ENCODE data around the gene DERA. TPM values are rescaled to one million over a fixed set of nuclear protein-coding genes. Genes with fewer than 3 reads are reported as not detected.
"Not testable (repeated sequence)": the region's sequence is repeated elsewhere in the genome, so short reads cannot be mapped to it uniquely, and the experiment has no call there.

DERA gene
- polyA plus RNA-seq, 3 donors: 43.6 to 49.1 (median 48.2) TPM

GRCh38 chr12:15956010-15956409, 44.9 kb downstream of the DERA start:
- no peak for DNase-seq

DNA sequence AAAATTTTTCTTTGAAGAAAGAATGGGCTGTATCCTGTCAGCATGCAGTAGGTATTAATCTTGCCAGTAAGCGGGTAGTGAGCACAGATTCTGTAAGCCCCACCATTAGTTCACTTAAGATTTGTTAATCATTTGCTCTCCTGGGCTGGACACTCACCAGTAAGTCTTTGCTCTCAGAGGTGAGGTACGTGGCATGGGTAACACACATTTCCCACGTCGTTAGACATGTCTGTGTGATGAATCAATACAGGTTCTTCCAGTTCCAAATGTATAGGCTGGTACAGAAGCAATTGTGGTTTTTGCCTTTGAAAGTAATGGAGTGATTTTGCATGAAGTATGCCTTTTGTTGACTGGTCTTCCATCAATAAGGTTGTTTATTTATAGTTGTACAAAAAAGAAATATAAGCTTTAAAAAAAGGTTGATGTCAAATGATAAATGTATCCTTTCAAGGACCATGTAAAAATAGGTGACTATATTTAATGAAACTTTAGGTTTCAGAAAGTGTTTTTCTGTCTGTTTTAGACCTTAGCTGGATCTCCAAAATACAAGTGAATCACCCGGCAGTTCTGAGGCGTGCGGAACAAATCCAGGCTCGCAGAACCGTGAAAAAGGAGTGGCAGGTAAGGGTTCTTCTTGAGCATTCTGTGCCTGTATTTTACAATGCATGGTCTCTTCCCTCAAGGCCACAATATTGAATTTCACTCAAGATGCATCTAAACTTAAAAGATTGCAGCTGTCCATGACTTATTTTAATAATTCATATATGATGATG, 45.5 kb downstream of the DERA start:
- DNase-seq: peak; percentile 35

GRCh38 chr12:15962760-15963159, 51.6 kb downstream of the DERA start:
- no peak for DNase-seq

DNA sequence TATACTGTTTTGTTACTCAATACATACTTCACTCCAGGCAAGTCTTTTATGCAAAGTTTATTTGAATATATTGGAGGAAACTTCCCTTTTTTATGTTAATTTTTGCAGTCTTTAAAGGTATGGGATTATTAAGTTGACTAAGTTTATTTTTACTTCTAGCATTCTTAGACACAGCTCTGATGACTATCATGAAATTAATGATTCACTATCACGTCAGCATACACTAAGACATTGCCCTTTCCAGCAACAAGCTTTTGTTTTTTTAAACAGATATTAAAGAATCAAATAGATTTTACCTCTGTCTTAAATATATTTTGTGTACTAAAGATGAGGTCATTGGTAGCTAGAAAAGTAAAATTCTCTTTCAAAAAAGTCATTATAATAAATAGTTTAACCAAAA, 52.1 kb downstream of the DERA start:
- DNase-seq: no peak

DNA sequence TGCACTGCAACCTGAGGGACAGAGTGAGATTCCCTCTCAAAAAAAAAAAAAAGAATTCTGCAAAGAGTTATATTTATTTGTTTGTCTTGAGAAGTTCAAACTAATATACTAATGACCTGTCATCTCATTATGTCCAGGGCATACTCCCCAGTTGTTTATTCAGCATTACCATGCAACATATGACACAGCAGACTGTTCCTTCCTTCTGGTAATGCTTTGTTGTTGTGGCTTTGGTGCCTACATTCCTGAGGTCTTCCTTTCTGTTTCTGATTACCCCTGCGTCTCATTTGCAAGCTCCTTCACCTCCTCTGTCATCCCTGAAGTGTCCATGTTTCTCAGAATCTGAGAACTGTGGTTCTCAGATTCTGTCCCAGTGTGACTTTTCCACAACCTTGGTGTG, 55.3 kb downstream of the DERA start:
- DNase-seq: no peak

DNA sequence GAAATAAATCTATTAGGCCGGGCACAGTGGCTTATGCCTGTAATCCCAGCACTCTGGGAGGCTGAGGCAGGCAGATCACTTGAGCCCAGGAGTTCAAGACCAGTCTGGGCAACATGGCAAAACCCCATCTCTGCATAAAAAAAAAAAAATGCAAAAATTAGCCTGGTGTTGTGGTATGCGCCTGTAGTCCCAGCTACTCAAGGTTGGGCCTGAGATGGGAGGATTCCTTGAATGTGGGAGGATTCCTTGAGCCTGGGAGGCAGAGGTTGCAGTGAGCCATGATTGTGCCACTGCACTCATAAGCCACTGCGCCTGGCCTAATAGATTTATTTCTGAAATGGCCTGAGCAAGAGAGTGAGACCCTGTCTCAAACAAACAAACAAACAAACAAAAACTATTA, 55.9 kb downstream of the DERA start:
- not testable (repeated sequence) for DNase-seq

- DNase-seq: no peak
Measured at GRCh38 chr12:15971211-15971610, 60.1 kb downstream of the DERA start.

GRCh38 chr12:15972894-15973293, 61.8 kb downstream of the DERA start:
- DNase-seq: no peak

GRCh38 chr12:15977999-15978951, 67.1 kb downstream of the DERA start:
- DNase-seq: peak; percentile 61

GRCh38 chr12:15979096-15980092, 68.3 kb downstream of the DERA start:
- DNase-seq: no peak

DNA sequence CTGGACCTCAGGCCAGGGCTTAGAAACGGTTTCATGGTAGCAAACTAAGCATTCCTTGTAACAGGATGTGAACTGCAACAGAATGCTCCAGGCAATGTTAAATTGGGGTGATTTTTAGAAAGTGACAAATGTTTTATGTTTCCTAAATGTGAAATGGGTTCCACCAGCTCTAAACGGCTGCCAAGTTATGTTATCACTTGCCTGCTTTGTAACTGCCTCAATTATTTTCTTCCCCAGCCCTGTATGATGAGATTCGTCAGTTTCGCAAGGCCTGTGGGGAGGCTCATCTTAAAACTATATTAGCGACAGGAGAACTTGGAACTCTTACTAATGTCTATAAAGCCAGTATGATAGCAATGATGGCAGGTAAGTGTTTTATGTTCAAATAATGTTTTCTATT, 70.9 kb downstream of the DERA start:
- DNase-seq: no peak

- DNase-seq: no peak
Measured at GRCh38 chr12:15982471-15982870, 71.3 kb downstream of the DERA start.

GRCh38 chr12:15982921-15983320, 71.8 kb downstream of the DERA start:
- no peak for DNase-seq

DNA sequence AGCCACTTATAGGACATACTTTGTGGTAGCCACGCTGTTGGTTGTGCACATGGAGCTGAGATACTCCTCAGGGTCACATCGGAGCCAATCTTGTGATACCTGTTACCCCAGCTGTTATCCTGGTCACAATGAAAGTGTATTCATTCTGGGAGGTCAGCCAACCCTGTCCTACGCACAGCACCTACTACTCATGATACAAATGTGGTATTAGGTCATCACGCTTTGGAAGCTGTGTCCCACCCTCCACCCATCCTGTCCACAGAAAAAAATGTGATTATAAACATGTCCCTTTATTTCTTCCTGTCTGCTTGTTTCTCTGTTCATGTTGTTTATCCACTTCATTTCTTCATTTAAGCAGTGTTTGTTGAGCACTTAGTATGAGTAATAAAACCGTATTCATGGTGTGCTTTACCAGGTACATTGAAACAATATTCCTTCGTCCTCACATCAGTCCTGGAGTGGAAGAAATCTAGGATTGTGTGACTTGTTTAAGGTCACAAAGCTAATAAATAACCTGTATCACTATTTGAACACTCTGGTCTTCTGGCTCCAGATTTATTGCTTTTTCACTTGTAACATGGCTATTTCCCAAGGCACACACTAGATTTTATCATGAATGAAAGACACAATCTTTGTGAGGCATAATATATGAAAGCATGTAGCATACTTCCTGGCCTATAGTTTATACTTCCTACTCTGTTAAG, 73.1 kb downstream of the DERA start:
- DNase-seq: no peak

DNA sequence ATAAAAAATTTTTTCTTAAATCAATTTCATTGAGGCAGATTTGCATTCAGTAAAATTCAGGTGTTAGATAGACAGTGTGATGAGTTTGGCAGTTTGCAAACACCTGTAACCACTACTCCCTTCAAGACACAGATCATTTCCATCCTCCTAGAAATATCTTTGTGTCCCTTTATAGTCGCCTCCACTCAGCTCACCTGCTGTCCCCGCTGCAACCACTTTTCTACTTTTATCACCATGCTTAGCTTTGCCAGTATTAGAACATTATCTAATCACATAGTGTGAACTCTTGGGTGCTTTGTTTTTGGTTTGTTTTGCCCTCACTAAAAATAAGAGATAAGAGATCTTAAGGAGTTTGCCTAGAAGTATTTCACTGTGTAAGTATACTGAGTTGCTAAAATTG, 73.8 kb downstream of the DERA start:
- no peak for DNase-seq

DNA sequence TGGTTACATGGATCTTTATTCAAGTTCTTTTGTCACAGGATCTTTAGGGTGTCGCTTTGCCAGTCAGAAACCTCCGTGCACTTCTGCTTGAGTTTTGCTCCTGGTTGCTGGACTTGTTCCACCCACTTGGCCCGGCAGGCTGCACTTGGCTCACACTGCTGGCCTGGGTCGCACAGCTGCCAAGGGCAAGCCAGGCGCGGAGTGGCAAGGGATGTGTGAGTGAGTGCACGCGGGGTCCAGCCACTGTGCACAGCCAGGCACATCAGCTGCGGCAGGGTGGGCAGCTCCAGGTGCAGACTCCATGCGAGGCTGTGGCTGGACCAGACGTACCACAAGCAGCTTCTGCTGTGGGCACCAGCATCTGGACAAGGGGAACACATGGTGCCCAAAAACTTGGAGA, 76.6 kb downstream of the DERA start:
- DNase-seq: no peak

DNA sequence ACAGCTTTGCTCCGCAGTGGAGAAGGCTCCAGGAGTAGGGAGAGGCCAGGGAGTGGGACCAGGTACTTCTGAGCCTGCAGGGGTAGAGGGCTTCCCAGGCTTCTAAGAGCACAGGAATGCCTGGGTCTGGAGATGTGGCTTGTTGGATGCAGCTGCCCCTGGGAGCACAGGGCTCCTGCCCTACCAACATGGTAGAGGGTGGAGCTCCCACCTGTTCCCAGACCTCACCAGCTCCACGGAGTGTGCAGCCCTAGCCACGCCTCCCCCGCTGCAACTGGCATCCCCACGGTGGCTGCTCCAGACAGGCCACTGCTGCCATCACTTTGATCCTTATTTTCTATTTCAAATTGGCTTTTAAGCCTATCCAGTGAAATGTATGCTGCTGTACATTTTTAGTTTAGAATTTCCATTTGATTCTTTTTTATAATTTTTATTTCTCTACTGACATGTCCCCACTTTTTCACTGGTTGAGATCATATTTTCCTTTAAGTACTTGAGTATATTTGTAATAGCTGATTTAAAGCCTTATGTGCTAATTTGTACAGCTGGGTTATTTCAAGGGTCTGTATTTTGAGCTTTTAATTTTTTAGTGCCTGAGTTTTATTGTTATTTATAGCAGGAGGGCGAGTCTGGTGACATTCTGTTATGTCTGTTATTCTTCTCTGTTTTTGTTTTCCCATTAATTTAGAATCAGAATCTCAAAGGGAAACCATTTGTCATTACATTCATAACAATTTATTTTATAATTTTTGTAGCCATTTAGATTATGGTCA, 78.0 kb downstream of the DERA start:
- peak; percentile 56 for DNase-seq

DNA sequence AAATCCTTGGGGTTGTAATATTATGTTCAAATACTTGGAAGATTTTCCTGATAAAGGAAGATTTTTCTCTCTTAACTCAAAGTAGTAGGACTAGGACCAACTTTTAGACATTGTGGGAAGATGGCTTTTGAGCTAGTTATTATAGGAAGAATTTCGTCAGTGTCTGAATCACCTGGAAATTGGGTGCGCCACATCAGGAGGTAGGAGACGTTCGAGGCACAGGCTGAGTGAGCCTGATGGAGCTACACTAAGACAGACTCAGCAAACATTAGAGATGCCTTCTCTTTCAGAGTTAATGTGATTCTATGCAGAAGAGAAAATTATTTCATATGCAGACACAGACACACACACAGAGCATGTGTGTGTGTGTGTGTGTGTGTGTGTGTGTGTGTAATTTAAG, 84.7 kb downstream of the DERA start:
- no peak for DNase-seq

- DNase-seq: no peak
Measured at GRCh38 chr12:15996254-15996653, 85.1 kb downstream of the DERA start.

- no peak for DNase-seq
Measured at GRCh38 chr12:15996948-15997347, 85.8 kb downstream of the DERA start.

Measured in renal pelvis (tissue), 4 donors.